Kasumi-1 (cell line): Measurements from ENCODE around the gene PRKG1.
"Not testable (repeated sequence)": the region's sequence is repeated elsewhere in the genome, so short reads cannot be mapped to it uniquely, and the experiment has no call there.

Experiments
- DNase-seq, 2 experiments: peaks; one replicate each; lab custom pipeline; 2025; lab: John Stamatoyannopoulos, UW

The PRKG1 gene

GRCh38 chr10:51427758-51428157 is 353.5 kb downstream of the PRKG1 start:
- no peak for DNase-seq

- no peak for DNase-seq
These were observed 356.2 kb downstream of the PRKG1 start for GRCh38 chr10:51430506-51430905.

- no peak for DNase-seq
These were observed 359.7 kb downstream of the PRKG1 start for GRCh38 chr10:51433949-51434475.

- DNase-seq: no peak
These were observed 362.5 kb downstream of the PRKG1 start for GRCh38 chr10:51436805-51437204.

GRCh38 chr10:51439645-51440044 is 365.4 kb downstream of the PRKG1 start:
- DNase-seq: no peak

- no peak for DNase-seq
These were observed 371.3 kb downstream of the PRKG1 start for GRCh38 chr10:51445588-51445987.

GRCh38 chr10:51447119-51447518 is 372.8 kb downstream of the PRKG1 start:
- no peak for DNase-seq

- not testable (repeated sequence) for DNase-seq
These were observed 381.5 kb downstream of the PRKG1 start for GRCh38 chr10:51455762-51456161.

GRCh38 chr10:51459476-51459875 is 385.2 kb downstream of the PRKG1 start:
- no peak for DNase-seq

- DNase-seq: no peak
These were observed 387.9 kb downstream of the PRKG1 start for GRCh38 chr10:51462076-51462779.

GRCh38 chr10:51468424-51468823 is 394.1 kb downstream of the PRKG1 start:
- DNase-seq: no peak

- no peak for DNase-seq
These were observed 395.4 kb downstream of the PRKG1 start for GRCh38 chr10:51469686-51470085.

GRCh38 chr10:51471271-51471670 is 397.0 kb downstream of the PRKG1 start:
- peak in 1 of 2 experiments; percentile 4 for DNase-seq

- no peak for DNase-seq
These were observed 397.9 kb downstream of the PRKG1 start for GRCh38 chr10:51472154-51472553.

- no peak for DNase-seq
These were observed 405.4 kb downstream of the PRKG1 start for GRCh38 chr10:51479711-51480110.

GRCh38 chr10:51485668-51486067 is 411.4 kb downstream of the PRKG1 start:
- no peak for DNase-seq

- DNase-seq: no peak
These were observed 413.3 kb downstream of the PRKG1 start for GRCh38 chr10:51487576-51487975.

GRCh38 chr10:51488766-51489408 is 414.6 kb downstream of the PRKG1 start:
- DNase-seq: no peak

- no peak for DNase-seq
These were observed 424.1 kb downstream of the PRKG1 start for GRCh38 chr10:51498424-51498823.

GRCh38 chr10:51501396-51501795 is 427.1 kb downstream of the PRKG1 start:
- DNase-seq: no peak

- no peak for DNase-seq
These were observed 427.8 kb downstream of the PRKG1 start for GRCh38 chr10:51502124-51502523.

- DNase-seq: no peak
These were observed 429.1 kb downstream of the PRKG1 start for GRCh38 chr10:51503378-51503777.

- DNase-seq: no peak
These were observed 433.2 kb downstream of the PRKG1 start for GRCh38 chr10:51507476-51507875.

GRCh38 chr10:51508156-51508555 is 433.9 kb downstream of the PRKG1 start:
- DNase-seq: no peak
